Nucleus accumbens (tissue), 56 donors: Measurements from ENCODE around the gene ENTPD2.

Experiments
- DNase-seq, 56 donors: peaks; one replicate each; lab custom pipeline; 2025; lab: John Stamatoyannopoulos, UW

Gene ENTPD2

GRCh38 chr9:137019891-137020683 is 33.8 kb downstream of the ENTPD2 start:
- no peak for DNase-seq

- no peak for DNase-seq
These were observed 34.9 kb downstream of the ENTPD2 start for GRCh38 chr9:137018761-137019559.

- no peak for DNase-seq
These were observed 35.9 kb downstream of the ENTPD2 start for GRCh38 chr9:137017791-137018497.

- DNase-seq, result no peak
These were observed 36.8 kb downstream of the ENTPD2 start for GRCh38 chr9:137017071-137017470.

- no peak for DNase-seq
These were observed 37.4 kb downstream of the ENTPD2 start for GRCh38 chr9:137016436-137016835.

GRCh38 chr9:137015976-137016375 is 37.9 kb downstream of the ENTPD2 start:
- DNase-seq, result no peak

- no peak for DNase-seq
These were observed 38.3 kb downstream of the ENTPD2 start for GRCh38 chr9:137015540-137015930.

- no peak for DNase-seq
These were observed 38.9 kb downstream of the ENTPD2 start for GRCh38 chr9:137014776-137015539.

- DNase-seq, result no peak
These were observed 39.7 kb downstream of the ENTPD2 start for GRCh38 chr9:137014166-137014565.

GRCh38 chr9:137013571-137013940 is 40.3 kb downstream of the ENTPD2 start:
- no peak for DNase-seq

GRCh38 chr9:137012694-137013570 is 40.9 kb downstream of the ENTPD2 start:
- no peak for DNase-seq

GRCh38 chr9:137011907-137012675 is 41.8 kb downstream of the ENTPD2 start:
- no peak for DNase-seq

GRCh38 chr9:137011156-137011555 is 42.7 kb downstream of the ENTPD2 start:
- no peak for DNase-seq

- no peak for DNase-seq
These were observed 43.7 kb downstream of the ENTPD2 start for GRCh38 chr9:137009938-137010732.

GRCh38 chr9:137009217-137009616 is 44.6 kb downstream of the ENTPD2 start:
- no peak for DNase-seq

- no peak for DNase-seq
These were observed 45.5 kb downstream of the ENTPD2 start for GRCh38 chr9:137008312-137008711.

GRCh38 chr9:137007816-137008270 is 46.0 kb downstream of the ENTPD2 start:
- DNase-seq, result no peak
